Breast epithelium (tissue), 3 donors: Measurements from ENCODE around the gene PFKFB3.
"Not testable (repeated sequence)": the region's sequence is repeated elsewhere in the genome, so short reads cannot be mapped to it uniquely, and the experiment has no call there.

Experiments used
- CTCF ChIP-seq, 3 donors: fragments of 450-650 bp; IDR thresholded peaks; one replicate each; pipeline ENCODE4 v1.5.1; 2016 to 2017; ENCODE audit warnings: antibody characterized with exemption in 3 of 3, mild to moderate bottlenecking in 3 of 3, moderate library complexity in 3 of 3
- POLR2A ChIP-seq: fragments of 450-650 bp; IDR thresholded peaks from one replicate; pipeline ENCODE4 v1.6.1; 2016; ENCODE audit warnings: antibody characterized with exemption, mild to moderate bottlenecking, moderate library complexity
- POLR2AphosphoS5 ChIP-seq, 3 donors: sonication (generic); formaldehyde crosslinking; IDR thresholded peaks; one replicate each; pipeline ENCODE4 v1.6.1; 2017; ENCODE audit warnings: antibody characterized with exemption in 3 of 3

DNA sequence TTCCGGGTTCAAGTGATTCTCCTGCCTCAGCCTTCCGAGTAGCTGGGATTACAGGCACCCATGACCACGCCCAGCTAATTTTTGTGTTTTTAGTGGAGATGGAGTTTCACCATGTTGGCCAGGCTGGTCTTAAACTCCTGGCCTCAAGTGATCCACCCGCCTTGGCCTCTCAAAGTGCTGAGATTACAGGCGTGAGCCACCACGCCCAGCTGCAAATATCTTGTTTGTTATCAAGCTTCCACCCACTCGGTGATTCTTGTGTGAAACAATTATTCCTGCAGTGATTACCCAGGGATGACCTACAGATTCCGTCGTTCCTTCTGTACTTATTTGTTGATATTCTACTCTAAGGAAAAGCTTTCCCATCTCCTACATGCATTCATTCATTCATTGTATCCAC lies 12.7 kb upstream of the PFKFB3 start:
- not testable (repeated sequence) for TF ChIP-seq CTCF (IDR thresholded peaks at IDR 0.05); POLR2AphosphoS5 (IDR thresholded peaks at IDR 0.05); POLR2A
